HuH-7.5 (cell line): Measurements from ENCODE around the gene RDX.
A peak's percentile ranks its signal among the peaks of the same experiment; 100 is the strongest.

ENCODE experiments used
- DNase-seq: peaks from one replicate; pipeline ENCODE4 v3.0.0; 2011; ENCODE audit warnings: low spot score

The RDX gene

GRCh38 chr11:110128161-110128560 lies 168.3 kb downstream of the RDX start:
- no peak for DNase-seq

- no peak for DNase-seq
Measured at GRCh38 chr11:110126936-110127335, 169.5 kb downstream of the RDX start.

GRCh38 chr11:110125632-110126031 lies 170.8 kb downstream of the RDX start:
- DNase-seq: peak; percentile 7
